T-helper 1 cell treated with Interleukin-12 subunit alpha and Interleukin-12 subunit beta and Interleukin-4 antibody, amounts not matched to agents 30 μg/mL and 1 μg/mL, for 36 hours (primary cell): ENCODE data around the gene RNF39.
"Not testable (repeated sequence)": the region's sequence is repeated elsewhere in the genome, so short reads cannot be mapped to it uniquely, and the experiment has no call there.

Source experiments
- H3K27ac Mint-ChIP-seq: one replicate; pipeline ENCODE4 v1.8.0; 2021; ENCODE audit warnings: mild to moderate bottlenecking, mixed read lengths
- H3K27me3 Mint-ChIP-seq: one replicate; pipeline ENCODE4 v1.8.0; 2021; ENCODE audit warnings: low read depth, mixed read lengths
- H3K36me3 Mint-ChIP-seq: one replicate; pipeline ENCODE4 v1.8.0; 2021; ENCODE audit warnings: low read depth, mixed read lengths
- H3K4me1 Mint-ChIP-seq: one replicate; pipeline ENCODE4 v1.8.0; 2021; ENCODE audit warnings: low read depth, mixed read lengths
- H3K4me3 Mint-ChIP-seq: one replicate; pipeline ENCODE4 v1.8.0; 2021; ENCODE audit warnings: mild to moderate bottlenecking, moderate library complexity, mixed read lengths
- H3K9me3 Mint-ChIP-seq: one replicate; pipeline ENCODE4 v1.8.0; 2021; ENCODE audit warnings: mixed read lengths

The RNF39 gene

DNA sequence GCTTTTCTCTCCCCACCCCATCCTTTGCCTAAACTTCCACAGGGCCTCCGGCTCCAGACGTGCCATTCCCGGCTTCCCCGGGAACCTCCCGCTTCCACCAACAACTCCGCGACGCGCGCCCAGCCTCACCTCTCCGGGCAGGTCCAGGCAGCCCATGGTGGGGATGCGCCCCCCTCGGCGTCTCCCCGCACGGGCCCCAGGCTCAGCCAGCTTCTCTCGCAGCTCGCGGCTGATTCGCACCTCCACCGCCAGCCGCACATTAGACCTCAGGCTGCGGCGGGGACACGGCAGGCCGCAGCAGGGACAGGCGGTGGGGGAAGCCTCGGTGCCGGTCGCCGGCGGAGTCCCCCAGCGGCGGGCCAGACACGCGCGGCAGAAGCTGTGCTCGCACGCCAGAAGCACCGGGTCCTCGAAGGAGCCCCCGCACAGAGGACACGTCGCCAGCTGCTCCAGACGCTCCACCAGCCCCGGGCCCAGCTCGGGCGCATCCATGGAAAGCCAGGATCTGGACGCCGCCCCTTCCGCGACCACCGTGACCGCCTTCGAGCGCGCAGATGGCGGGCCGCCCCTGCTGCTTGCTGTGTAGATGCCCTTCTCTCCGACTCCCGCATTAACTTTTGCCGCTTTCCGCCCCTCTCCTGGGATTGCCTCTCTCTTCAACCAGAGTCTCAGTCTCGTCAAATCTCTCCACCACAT lies at the start of gene RNF39:
RNF39 (minus strand) TSS at position 676 of the 696 bp plus-strand sequence; CDS start at position 492, 184 bp downstream.
- peak within 1 kb of the TSS; percentile 58 for H3K4me3 Mint-ChIP-seq
- H3K4me1 Mint-ChIP-seq, result peaks cover 33% of the 10 kb centered on the region
- H3K36me3 Mint-ChIP-seq, result peaks cover 22% of the 10 kb centered on the region
- no peak within 1 kb of the TSS for H3K27ac Mint-ChIP-seq
- no peaks in the 10 kb centered on the region for H3K9me3 Mint-ChIP-seq
- H3K27me3 Mint-ChIP-seq, result peaks cover 88% of the 10 kb centered on the region

GRCh38 chr6:30122515-30122914 lies 46.9 kb upstream of the RNF39 start:
- H3K27ac Mint-ChIP-seq, result no peak overlapping the region
- no peaks in the 10 kb centered on the region for H3K9me3 Mint-ChIP-seq
- no peak overlapping the region for H3K4me3 Mint-ChIP-seq
- H3K4me1 Mint-ChIP-seq, result no peaks in the 10 kb centered on the region
- peaks cover 77% of the 10 kb centered on the region for H3K27me3 Mint-ChIP-seq
- no peaks in the 10 kb centered on the region for H3K36me3 Mint-ChIP-seq

DNA sequence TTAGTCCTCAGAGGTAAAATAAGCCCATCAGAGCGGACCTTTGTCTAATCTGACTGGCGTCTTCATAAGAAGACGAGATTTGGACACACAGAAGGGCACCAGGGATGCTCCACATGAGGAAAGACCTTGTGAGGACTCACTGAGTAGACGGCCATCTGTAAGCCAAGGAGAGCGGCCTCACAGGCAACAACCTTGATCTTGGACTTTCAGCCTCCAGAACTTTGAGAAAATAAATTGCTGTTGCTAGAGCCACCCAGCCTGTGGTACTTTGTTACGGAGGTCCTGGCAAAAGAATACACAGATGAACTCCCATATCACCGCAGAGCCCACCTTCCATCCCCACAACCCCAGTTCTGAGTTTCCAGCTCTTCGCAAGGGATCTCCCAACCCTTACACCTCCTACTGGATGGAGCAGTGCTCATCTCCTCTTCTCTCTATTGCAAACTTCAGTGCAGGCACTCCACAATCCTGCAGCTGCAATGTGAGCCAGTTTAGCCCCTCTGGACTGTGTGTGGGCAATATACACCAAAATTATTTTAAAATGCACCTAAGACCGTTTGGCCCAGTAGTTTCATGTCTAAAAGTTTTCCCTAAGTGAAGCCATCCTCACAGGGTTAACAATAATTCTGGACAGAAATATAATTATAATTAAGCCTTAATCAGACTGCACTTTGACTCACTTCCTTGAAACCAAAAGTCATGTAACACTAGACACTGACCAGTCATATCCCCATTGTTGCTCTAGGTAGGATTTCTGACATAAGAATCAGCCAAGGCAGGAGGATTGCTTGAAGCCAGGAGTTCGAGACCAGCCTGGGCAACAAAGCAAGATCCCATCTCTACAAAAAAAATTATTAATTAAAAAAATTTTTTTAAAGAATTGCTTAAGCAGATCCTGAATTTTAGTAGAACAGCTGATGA lies 46.1 kb upstream of the RNF39 start:
- Mint-ChIP-seq H3K4me1 (no peaks in the 10 kb centered on the region), H3K27me3 (peaks cover 72% of the 10 kb centered on the region), H3K36me3 (no peaks in the 10 kb centered on the region), H3K9me3 (no peaks in the 10 kb centered on the region), H3K4me3 (no peak overlapping the region), H3K27ac (no peak overlapping the region)

DNA sequence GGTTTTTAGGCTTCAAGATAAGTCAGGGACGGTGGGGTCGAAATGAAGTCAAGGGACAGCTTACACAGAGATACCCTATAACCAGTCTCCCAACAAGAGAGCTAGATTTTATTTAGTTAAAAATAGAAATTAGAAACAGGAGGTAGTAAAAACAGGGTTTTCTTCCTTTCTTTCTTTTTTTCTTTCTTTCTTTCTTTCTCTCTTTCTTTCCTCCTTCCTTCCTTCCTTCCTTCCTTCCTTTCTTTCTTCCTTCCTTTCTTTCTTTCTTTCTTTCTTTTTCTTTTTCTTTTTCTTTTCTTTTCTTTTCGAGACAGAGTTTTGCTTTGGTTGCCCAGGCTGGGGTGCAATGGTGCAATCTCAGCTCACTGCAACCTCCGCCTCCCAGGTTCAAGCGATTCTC lies 43.1 kb upstream of the RNF39 start:
- H3K27me3 Mint-ChIP-seq, result peaks cover 64% of the 10 kb centered on the region
- not testable (repeated sequence) for H3K4me3 Mint-ChIP-seq, H3K9me3 Mint-ChIP-seq, H3K4me1 Mint-ChIP-seq, H3K36me3 Mint-ChIP-seq, H3K27ac Mint-ChIP-seq

DNA sequence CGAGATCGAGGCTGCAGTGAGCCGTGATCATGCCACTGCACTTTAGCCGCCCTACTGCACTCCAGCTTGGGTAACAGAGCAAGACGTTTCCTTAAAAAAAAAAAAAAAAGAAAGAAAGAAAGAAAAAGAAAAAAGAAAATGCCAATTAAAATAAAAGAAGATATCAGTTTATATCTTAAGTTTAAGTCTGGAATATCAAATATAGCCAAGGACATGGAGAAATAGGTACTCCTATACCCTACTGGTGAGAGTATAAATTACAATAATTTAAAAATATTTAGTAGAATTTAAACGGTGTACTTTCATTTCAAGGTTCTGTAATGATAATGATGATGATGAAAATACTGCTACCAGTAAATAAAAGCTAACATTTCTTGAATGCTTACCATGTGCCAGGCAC lies 41.2 kb upstream of the RNF39 start:
- Mint-ChIP-seq H3K36me3 (no peaks in the 10 kb centered on the region), H3K27ac (no peak overlapping the region)

DNA sequence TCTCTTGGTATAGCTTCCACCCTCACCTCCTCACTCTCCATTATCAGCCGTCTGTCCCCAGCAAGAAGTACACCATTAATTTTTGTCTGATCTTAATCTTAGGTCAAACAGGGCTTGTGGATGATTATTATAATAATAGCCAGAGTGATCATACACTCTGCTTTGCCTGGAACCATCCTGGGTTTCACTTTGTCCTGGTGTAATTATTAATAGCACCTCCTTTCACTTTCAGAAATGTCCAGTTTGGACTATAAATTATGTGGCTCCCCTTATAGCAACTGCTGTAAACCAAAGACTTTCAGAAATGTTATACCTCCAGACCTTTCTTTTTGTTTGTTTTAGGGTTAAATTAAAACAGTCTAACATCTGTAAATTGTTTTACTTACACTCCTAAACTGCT lies 38.3 kb upstream of the RNF39 start:
- Mint-ChIP-seq H3K4me1 (peaks cover 11% of the 10 kb centered on the region), H3K36me3 (no peaks in the 10 kb centered on the region), H3K9me3 (no peaks in the 10 kb centered on the region), H3K4me3 (no peak overlapping the region), H3K27me3 (peaks cover 69% of the 10 kb centered on the region), H3K27ac (no peak overlapping the region)

More for the DNA sequence above, 41.2 kb upstream of the RNF39 start:
- peaks cover 8% of the 10 kb centered on the region for H3K4me1 Mint-ChIP-seq
- peaks cover 69% of the 10 kb centered on the region for H3K27me3 Mint-ChIP-seq
- no peaks in the 10 kb centered on the region for H3K9me3 Mint-ChIP-seq
- no peak overlapping the region for H3K4me3 Mint-ChIP-seq

- Mint-ChIP-seq H3K9me3 (no peaks in the 10 kb centered on the region), H3K27me3 (peaks cover 71% of the 10 kb centered on the region), H3K27ac (no peak within 1 kb of the TSS), H3K36me3 (no peaks in the 10 kb centered on the region), H3K4me3 (no peak within 1 kb of the TSS), H3K4me1 (peaks cover 12% of the 10 kb centered on the region)
These were observed 37.6 kb upstream of the RNF39 start, which contains the start of gene TRIM31 for GRCh38 chr6:30113003-30113759. TSS of gene TRIM31 (minus strand) at chr6:30113090. CDS start at chr6:30112805, 285 bp downstream.

DNA sequence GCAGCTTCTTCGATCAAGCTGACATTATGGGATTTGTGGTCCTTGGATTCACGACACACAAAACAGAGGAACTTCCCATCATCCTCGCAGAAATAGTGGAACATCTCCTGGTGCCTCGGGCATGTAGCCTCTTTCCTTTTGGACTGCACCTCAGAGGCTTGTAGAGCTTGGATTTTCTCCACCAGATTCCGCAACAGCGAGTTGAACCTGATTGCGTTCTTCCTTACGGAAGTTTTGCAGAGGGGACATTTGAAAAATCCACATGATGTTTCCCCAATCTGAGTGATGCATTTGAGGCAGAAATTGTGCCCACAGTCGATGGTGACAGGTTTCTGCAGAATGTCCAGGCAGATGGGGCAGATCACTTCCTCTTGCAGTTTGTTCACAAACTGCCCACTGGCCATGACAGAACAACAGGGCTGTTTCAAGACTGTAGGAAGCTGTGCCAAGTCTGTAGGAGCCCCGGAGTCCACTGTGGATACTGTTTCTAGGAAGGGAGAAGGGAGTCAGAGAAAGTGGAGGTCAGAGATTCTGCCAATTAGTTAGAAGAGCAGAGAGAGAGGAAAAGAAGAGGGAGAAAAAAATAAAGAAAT lies 36.9 kb upstream of the RNF39 start:
- Mint-ChIP-seq H3K4me1 (peaks cover 18% of the 10 kb centered on the region), H3K27me3 (peaks cover 73% of the 10 kb centered on the region), H3K9me3 (no peaks in the 10 kb centered on the region), H3K36me3 (peaks cover 2% of the 10 kb centered on the region), H3K27ac (no peak overlapping the region), H3K4me3 (no peak overlapping the region)

DNA sequence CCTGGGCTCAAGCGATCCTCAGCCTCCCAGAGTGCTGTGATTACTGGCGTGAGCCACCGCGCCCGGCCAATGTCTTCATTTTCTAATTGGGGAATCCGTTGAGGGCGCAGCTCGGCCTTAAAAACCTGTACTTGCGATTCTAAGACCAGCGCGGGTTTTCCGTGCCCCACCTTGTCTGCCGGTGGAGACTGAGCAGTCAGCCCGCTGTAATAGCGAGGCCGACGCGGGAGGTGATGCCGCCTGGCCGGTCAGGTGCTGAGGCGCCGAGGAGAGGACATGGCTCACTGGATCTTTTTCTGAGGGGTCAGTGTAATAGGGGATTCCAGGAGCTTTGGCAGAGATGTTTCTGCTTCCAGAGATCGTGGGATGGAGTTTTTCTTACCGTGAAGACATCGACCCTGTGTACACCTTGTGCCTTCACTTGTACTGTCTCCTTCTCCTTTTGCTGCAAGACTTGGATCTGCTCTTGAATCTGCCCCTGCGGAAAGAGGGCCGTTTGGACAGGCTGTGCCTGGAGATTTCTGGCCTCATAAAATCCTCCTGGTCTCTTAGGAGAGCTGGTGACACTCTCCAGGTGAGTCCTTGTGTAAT lies 35.8 kb upstream of the RNF39 start:
- Mint-ChIP-seq H3K27ac (no peak overlapping the region), H3K9me3 (no peaks in the 10 kb centered on the region), H3K4me1 (peaks cover 18% of the 10 kb centered on the region), H3K36me3 (peaks cover 2% of the 10 kb centered on the region), H3K4me3 (no peak overlapping the region), H3K27me3 (peaks cover 72% of the 10 kb centered on the region)

GRCh38 chr6:30104661-30105060 lies 29.1 kb upstream of the RNF39 start:
- no peak overlapping the region for H3K27ac Mint-ChIP-seq
- peaks cover 39% of the 10 kb centered on the region for H3K4me1 Mint-ChIP-seq
- peaks cover 53% of the 10 kb centered on the region for H3K27me3 Mint-ChIP-seq
- H3K4me3 Mint-ChIP-seq, result no peak overlapping the region
- no peaks in the 10 kb centered on the region for H3K9me3 Mint-ChIP-seq
- peaks cover 2% of the 10 kb centered on the region for H3K36me3 Mint-ChIP-seq

- H3K27me3 Mint-ChIP-seq, result peaks cover 57% of the 10 kb centered on the region
- peaks cover 36% of the 10 kb centered on the region for H3K4me1 Mint-ChIP-seq
- peak overlapping the region; percentile 88 for H3K4me3 Mint-ChIP-seq
- H3K9me3 Mint-ChIP-seq, result no peaks in the 10 kb centered on the region
- H3K36me3 Mint-ChIP-seq, result peaks cover 2% of the 10 kb centered on the region
- no peak overlapping the region for H3K27ac Mint-ChIP-seq
These were observed 28.3 kb upstream of the RNF39 start for GRCh38 chr6:30103872-30104179.

GRCh38 chr6:30102970-30103871 lies 27.7 kb upstream of the RNF39 start:
- peaks cover 2% of the 10 kb centered on the region for H3K36me3 Mint-ChIP-seq
- peaks cover 57% of the 10 kb centered on the region for H3K27me3 Mint-ChIP-seq
- no peaks in the 10 kb centered on the region for H3K9me3 Mint-ChIP-seq
- H3K4me3 Mint-ChIP-seq, result peak overlapping the region; percentile 88
- H3K4me1 Mint-ChIP-seq, result peaks cover 39% of the 10 kb centered on the region
- peak overlapping the region; percentile 37 for H3K27ac Mint-ChIP-seq

- H3K9me3 Mint-ChIP-seq, result no peaks in the 10 kb centered on the region
These were observed 26.9 kb upstream of the RNF39 start for GRCh38 chr6:30102414-30102969.

More at GRCh38 chr6:30102414-30102969, 26.9 kb upstream of the RNF39 start:
- H3K4me3 Mint-ChIP-seq, result peak overlapping the region; percentile 88
- H3K27me3 Mint-ChIP-seq, result peaks cover 57% of the 10 kb centered on the region
- H3K36me3 Mint-ChIP-seq, result no peaks in the 10 kb centered on the region
- H3K4me1 Mint-ChIP-seq, result peaks cover 39% of the 10 kb centered on the region
- peak overlapping the region; percentile 11 for H3K27ac Mint-ChIP-seq
